Vagina (tissue), 2 donors: Measurements from ENCODE around the gene CCDC69.

Experiments
- CTCF ChIP-seq, 3 experiments: fragments of 450-650 bp in 2 of 3; fragments of 200-600 bp in 1 of 3; sonication (generic) in 1 of 3; IDR thresholded peaks; one replicate each; pipeline ENCODE4 v1.5.1; 2017 to 2019; ENCODE audit warnings: antibody characterized with exemption in 3 of 3, mild to moderate bottlenecking in 2 of 3, moderate library complexity in 2 of 3
- POLR2AphosphoS5 ChIP-seq, 2 donors: sonication (generic); formaldehyde crosslinking; IDR thresholded peaks; one replicate each; pipeline ENCODE4 v1.9.0; 2017; ENCODE audit warnings: antibody characterized with exemption in 2 of 2, mild to moderate bottlenecking in 2 of 2, low read depth in 1 of 2; ENCODE audit not compliant: insufficient read depth in 1 of 2

GRCh38 chr5:151179489-151179840, 44.4 kb downstream of the CCDC69 start:
- TF ChIP-seq POLR2AphosphoS5 (IDR thresholded peaks at IDR 0.05; ENCODE audit: insufficient read depth in 1 of 2, low read depth in 1 of 2) (no peak), CTCF (IDR thresholded peaks at IDR 0.05) (no peak)
